Measurements from ENCODE around the gene SRPK3.
"Not testable (repeated sequence)": the region's sequence is repeated elsewhere in the genome, so short reads cannot be mapped to it uniquely, and the experiment has no call there.

SRPK3 gene, protein sequence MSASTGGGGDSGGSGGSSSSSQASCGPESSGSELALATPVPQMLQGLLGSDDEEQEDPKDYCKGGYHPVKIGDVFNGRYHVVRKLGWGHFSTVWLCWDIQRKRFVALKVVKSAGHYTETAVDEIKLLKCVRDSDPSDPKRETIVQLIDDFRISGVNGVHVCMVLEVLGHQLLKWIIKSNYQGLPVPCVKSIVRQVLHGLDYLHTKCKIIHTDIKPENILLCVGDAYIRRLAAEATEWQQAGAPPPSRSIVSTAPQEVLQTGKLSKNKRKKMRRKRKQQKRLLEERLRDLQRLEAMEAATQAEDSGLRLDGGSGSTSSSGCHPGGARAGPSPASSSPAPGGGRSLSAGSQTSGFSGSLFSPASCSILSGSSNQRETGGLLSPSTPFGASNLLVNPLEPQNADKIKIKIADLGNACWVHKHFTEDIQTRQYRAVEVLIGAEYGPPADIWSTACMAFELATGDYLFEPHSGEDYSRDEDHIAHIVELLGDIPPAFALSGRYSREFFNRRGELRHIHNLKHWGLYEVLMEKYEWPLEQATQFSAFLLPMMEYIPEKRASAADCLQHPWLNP

DNA sequence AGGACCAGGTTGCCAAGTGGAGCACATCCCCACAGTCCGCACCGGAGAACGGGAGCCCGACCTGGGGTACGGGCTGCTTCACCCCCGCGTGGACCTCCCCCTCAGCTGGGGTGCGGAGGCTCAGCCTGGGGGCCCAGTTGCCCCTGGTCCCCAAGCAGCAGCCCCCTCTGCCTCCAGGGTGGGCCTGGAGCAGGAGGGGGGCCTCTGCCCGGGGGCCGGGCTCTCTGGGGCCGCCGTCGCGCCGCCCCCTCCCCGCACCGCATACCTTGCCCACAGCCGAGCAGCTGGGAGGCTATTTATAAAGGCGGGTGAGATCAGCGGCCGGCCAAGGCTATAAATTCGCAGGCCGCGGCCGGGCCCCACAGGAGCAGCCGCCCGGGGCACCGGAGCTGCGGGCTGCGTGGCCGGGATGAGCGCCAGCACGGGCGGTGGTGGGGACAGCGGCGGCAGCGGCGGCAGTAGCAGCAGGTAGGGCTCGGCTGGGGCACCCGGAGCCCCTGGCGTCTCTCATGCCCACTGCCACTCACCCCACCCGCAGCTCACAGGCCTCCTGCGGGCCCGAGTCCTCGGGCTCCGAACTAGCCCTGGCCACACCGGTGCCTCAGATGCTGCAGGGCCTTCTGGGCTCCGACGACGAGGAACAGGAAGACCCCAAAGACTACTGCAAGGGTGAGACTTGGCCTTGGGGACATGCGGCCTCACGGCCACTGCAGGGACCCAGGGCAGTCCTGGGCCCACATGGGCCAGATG is at the start of gene SRPK3:
Gene SRPK3 (plus strand): TSS at position 364 of the 750 bp plus-strand sequence. CDS start 46 bp downstream, at position 410.
- no peak for DNase-seq (ENCODE audit: low read depth)

DNA sequence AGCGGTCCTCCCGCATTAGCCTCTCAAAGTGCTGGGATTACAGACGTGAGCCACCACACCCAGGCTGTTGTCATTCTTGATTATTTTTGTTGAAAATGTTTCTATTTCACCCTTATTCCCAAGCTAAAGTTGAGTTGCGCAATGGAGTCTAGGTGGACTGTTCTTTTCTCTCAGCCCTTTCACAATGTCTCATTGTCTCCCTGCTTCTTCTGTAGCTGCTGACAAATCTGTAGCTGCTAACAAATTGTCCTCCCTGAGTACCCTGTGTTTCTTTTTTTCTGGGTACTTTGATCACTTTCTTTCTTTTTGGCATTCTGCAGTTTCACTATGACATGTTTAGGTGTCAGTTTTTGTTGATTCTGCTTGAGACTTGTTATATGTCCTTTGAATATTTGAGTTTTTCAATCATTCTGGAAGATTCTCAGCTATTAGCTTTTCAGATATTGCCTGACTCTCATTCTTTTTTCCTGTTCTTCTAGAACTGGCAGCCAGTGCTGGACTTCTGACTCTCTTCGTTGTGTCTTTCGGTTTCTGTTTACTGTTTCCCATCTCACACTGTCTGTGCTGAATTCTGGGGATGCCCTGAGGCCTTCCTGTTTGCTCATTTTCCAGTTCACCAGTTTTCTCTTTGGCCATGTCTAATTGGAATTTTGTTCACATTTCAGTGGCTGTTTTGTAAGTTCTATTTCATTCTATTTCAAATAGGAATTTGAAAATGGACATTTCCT is 49.6 kb upstream of the SRPK3 start:
- DNase-seq (ENCODE audit: low read depth): no peak

DNA sequence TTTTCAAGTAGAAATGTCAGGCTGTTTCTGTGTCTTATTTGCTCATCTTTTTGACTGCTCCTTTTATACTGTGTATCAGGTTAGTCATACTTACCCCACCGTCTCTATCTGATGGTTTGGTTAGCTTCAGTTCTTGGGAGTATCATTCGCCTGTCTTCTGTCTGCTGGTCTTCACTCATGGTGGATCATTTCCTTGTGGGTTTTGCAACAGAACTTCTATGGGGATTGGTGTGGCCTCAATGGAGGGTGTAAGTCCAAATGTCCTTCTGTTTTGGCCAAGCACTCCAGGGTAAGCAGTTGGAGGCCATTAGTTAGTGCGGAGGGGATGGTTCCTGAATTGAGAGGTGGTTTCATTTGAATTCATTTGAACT is 49.0 kb upstream of the SRPK3 start:
- no peak for DNase-seq (ENCODE audit: low read depth)

DNA sequence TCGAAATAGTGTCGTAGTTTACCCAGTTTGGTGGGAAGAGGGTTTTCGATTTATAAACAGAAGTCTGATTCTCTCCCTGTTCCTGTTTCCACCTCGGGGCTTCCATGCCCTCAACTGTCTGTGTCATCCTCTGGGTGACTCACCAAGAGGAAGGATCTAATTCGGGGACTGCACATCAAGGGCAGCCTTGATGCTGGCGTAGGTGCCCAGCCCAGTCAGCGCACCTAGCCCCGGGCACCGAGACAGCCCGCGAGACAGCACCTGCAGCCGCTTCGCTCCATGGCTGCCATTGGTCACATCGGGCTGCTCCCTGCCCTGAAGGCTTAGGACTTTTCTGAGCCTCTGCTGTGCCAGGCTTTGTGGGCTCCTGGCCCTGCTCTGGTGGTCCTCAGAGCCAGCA is 48.4 kb upstream of the SRPK3 start:
- no peak for DNase-seq (ENCODE audit: low read depth)

GRCh38 chrX:153733651-153734240 is 47.1 kb upstream of the SRPK3 start:
- DNase-seq (ENCODE audit: low read depth): no peak

- DNase-seq (ENCODE audit: low read depth): no peak
Observed at GRCh38 chrX:153734871-153735270, 46.0 kb upstream of the SRPK3 start.

DNA sequence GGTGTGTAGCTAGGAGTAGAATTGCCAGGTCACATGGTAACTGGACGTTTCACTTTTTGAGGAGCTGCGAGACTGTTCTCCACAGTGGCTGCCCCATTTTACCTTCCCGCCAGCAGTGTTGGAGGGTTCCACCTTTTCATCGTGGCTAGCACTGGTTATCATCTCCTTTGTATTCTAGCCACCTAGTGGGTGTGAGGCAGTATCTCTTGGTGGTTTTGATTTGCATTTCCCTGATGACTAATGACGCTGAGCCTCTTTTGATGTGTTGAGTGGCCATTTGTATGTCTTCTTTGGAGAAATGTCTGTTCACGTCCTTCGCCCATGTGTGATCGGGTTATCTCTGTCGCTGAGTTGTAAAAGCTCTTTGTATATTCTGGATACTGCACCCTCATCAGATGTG is 45.6 kb upstream of the SRPK3 start:
- DNase-seq (ENCODE audit: low read depth): no peak

GRCh38 chrX:153736071-153736820 is 44.6 kb upstream of the SRPK3 start:
- no peak for DNase-seq (ENCODE audit: low read depth)

GRCh38 chrX:153736871-153737441 is 43.9 kb upstream of the SRPK3 start:
- DNase-seq (ENCODE audit: low read depth): no peak

DNA sequence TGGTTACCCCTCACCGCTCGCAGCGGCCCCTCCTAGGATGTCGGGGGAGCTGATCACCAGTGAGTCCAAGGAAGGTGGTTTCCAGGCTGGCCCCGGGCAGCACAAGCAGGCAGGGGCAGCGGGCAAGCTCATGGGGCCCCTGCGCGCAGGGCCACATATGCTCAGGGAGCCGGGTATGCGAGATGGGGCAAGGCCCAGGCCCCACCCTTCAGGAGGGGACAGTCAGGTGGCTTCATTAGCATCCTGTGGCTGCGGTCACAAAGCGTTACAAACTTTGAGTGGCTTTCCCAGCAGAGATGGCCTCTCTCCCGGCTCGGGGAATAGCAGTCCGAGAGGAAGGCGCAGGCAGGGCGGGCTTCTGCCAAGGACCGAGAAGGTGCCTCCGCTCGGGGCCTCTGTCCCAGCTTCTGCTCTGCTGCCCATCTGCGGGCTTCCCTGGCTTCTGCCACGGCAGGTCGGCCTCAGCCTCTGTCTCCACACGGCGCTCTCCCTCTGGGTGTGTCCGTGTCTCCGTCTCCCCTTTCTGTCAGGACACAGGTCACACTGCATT is 42.7 kb upstream of the SRPK3 start:
- no peak for DNase-seq (ENCODE audit: low read depth)

DNA sequence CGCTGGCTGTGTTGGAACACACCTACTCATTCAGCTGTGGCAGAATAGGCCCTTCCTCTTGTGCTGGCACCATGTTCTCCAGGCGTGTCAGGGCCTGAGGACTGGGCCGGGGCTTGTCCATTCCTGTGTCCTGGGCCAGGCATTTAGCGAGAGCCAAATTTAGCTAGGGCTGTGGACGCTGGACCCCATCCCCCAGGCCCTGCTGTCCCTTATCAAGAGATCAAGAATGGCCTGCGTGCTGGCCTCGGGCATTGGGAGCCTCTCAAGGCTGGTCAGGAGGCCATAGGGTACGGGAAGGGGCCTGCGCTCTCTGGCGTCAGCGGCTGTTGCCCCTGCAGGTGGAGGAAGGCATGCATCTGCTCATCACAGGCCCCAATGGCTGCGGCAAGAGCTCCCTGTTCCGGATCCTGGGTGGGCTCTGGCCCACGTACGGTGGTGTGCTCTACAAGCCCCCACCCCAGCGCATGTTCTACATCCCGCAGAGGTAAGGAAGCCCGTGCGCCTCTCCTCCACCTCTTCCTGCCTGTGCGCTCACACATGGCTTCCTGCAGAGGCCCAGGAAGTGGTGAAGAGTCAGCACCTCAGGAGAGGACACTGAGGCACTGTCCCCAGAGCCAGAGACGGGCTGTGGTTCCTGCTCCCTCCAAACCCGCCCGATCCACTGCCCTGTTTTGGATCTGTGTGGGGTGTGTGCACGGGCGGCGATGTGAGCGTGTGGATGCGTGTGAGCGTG is 40.9 kb upstream of the SRPK3 start:
- DNase-seq (ENCODE audit: low read depth): no peak

GRCh38 chrX:153740631-153741222 is 40.1 kb upstream of the SRPK3 start:
- DNase-seq (ENCODE audit: low read depth): no peak

GRCh38 chrX:153741446-153741845 is 39.4 kb upstream of the SRPK3 start:
- DNase-seq (ENCODE audit: low read depth): no peak

DNA sequence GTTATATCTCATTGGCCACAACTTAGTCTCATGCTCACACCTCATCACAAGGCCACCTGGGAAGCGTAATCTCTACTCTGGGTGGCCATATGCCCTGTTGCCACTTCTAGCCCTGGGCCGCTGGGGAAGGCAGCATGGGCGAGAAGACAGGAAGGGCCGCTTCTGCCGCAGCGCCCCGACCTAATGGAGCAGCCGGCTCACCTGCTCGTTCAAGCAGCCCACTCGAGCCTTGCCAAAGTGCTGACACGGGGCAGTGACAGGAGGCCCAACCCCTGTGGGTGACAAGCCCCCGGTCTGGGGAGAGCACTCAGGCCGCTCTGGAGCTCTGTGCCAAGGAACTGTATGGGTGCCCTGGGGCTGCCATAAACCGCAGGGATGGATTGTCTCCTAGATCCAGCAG is 38.7 kb upstream of the SRPK3 start:
- DNase-seq (ENCODE audit: low read depth): not testable (repeated sequence)

DNA sequence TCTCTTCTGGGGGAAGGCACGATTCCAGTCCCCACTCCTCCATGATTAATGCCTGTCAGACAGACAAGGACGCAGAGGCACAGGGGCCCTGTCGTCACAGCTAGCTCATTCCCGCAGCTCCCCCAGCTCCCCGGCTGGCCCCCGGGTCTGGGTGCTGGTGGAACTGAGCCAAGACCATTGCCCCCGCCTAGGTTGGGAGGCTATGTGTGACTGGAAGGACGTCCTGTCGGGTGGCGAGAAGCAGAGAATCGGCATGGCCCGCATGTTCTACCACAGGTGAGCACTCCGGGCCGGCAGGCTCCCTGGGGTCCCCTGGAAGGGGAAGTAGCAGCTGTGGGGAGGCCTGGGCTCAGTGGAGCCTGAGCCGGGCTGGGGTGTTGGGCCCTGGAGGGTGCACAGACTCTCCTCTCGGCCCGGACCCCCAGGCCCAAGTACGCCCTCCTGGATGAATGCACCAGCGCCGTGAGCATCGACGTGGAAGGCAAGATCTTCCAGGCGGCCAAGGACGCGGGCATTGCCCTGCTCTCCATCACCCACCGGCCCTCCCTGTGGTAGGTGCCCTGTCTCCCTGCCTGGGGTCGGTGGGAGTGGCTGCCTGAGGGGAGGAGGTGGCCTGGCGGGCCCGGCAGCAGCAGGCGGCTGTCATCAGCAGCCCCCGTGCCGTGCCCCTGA is 37.9 kb upstream of the SRPK3 start:
- DNase-seq (ENCODE audit: low read depth): not testable (repeated sequence)

GRCh38 chrX:153743468-153744209 is 37.2 kb upstream of the SRPK3 start:
- DNase-seq (ENCODE audit: low read depth): not testable (repeated sequence)

- DNase-seq (ENCODE audit: low read depth): no peak
Observed at GRCh38 chrX:153744210-153745066, 36.4 kb upstream of the SRPK3 start.
